Measurements from ENCODE around the gene USF2.
"Not testable (repeated sequence)": the region's sequence is repeated elsewhere in the genome, so short reads cannot be mapped to it uniquely, and the experiment has no call there.

Gene USF2

DNA sequence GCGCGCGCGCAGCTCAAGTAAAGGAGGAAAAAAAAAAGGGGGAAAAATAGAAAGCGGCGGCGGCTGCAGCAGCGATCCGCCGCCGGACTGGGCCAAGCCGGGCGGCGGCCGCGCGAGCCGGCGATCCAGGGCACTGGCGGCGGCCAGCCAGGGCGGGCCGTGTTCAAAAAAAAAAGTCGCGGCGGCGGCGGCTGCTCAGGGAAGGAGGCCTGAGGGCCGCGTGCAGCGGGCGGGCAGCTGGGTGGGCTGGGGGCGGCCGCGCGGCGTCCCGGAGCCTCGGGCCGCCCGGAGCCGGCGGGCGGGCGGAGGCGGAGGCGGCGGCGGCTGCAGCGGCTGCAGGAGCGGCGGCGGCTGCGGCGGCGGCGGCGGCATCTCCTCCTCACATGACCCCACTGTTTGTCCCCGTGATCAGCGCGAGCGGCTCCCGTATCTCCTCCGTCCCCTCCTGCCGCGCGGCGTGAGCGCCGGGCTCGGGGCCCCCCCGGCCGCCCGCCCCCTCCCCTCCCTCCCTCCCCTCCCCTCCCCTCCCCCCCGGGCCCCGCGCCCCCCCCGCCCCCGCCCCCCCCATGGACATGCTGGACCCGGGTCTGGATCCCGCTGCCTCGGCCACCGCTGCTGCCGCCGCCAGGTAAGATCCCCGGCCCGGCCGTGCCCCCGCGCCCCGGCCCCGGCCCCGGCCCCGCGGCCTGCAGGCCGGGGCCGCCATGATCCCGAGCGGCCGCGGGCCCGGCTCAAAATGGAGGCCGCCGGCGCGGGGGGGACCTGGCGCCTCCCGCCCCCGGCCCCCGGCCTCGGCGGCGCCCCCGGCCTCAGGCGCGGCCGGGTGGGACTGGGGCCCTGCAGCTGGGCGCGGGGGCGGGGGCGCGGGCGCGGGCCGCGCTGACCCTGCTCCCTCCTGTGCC is at the start of gene USF2:
TSS of gene USF2 (plus strand) at position 427 of the 902 bp plus-strand sequence. CDS start at position 567, 140 bp downstream.
- DNase-seq (ENCODE audit: low spot score) = peak; percentile 47

- no peak for DNase-seq (ENCODE audit: low spot score)
Observed at GRCh38 chr19:35219008-35219407, 49.8 kb upstream of the USF2 start.

GRCh38 chr19:35220315-35220921 is 48.3 kb upstream of the USF2 start:
- DNase-seq (ENCODE audit: low spot score) = no peak

- not testable (repeated sequence) for DNase-seq (ENCODE audit: low spot score)
Observed at GRCh38 chr19:35220973-35221590, 47.7 kb upstream of the USF2 start.

DNA sequence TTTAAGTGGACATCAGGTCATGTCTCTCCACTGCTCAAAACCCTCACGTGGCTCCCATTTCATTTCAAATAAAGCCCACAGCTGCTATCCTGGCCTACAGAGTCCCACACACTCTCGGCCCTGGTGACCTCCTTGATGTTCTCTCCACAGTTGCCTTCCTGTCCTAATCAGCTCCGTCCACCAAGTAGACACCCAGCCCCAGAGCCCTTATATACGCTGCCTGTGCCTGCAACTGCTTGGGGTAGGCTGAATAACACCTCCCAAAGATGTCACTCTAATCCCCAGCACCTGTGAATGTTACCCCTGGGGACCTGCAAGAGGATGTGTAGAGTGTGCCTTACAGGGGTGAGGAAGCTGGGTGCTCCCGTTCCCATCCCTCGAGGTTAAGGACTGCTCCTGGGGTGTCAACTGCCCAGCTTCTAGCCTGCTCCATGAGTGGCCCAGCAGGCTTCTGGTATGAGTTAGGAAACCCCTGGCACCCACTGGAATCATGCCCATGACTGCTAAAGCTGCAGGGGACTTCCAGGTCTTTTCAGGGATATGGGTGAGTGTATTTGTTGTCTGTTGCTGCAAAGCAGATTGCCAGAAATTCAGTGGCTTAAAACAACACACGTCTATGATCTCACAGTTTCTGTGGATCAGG is 46.3 kb upstream of the USF2 start:
- no peak for DNase-seq (ENCODE audit: low spot score)

- no peak for DNase-seq (ENCODE audit: low spot score)
Observed at GRCh38 chr19:35223084-35223790, 45.5 kb upstream of the USF2 start.

GRCh38 chr19:35223862-35224505 is 44.8 kb upstream of the USF2 start:
- DNase-seq (ENCODE audit: low spot score) = no peak

- DNase-seq (ENCODE audit: low spot score) = no peak
Observed at GRCh38 chr19:35224681-35225571, 43.8 kb upstream of the USF2 start.

GRCh38 chr19:35225951-35226350 is 42.8 kb upstream of the USF2 start:
- DNase-seq (ENCODE audit: low spot score) = no peak

DNA sequence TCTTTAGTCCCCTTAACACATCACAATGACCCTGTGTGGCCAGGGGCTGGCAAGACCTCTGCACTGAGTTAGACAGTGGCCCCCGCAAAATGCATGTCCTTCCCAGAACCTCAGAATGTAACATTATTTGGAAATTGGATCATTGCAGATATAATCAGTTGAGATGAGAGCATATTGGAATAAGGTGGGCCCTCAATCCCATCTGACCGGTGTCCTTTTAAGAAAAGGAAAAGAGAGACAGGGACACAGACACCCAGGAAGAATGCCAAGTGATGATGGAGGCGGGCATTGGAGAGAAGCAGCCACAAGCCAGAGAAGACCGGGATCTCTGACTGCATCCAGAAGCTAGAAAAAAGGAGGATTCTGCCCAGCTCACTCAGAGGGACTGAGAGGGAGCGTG is 42.0 kb upstream of the USF2 start:
- no peak for DNase-seq (ENCODE audit: low spot score)

- DNase-seq (ENCODE audit: low spot score) = no peak
Observed at GRCh38 chr19:35228177-35228930, 40.4 kb upstream of the USF2 start, which contains the start of gene FAM187B. Gene FAM187B (minus strand): TSS chr19:35228739. CDS start chr19:35228680, 59 bp downstream.

DNA sequence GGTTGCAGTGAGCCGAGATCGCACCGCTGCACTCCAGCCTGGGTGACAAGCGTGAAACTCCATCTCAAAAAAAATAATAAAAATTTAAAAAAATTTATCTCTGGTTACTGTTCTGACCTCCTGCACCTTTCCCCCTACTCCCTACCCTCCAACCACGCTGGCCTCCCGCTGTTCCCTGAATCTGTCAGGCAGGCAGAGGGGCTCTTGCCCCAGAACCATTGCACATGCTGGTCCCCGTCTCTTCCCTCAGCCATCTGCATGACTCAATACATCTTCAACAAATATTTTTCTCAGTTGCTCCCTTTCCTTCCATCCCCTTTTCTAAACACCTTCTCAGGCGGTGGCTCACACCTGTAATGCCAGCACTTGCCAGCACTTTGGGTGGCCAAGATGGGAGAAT is 39.2 kb upstream of the USF2 start:
- DNase-seq (ENCODE audit: low spot score) = no peak

DNA sequence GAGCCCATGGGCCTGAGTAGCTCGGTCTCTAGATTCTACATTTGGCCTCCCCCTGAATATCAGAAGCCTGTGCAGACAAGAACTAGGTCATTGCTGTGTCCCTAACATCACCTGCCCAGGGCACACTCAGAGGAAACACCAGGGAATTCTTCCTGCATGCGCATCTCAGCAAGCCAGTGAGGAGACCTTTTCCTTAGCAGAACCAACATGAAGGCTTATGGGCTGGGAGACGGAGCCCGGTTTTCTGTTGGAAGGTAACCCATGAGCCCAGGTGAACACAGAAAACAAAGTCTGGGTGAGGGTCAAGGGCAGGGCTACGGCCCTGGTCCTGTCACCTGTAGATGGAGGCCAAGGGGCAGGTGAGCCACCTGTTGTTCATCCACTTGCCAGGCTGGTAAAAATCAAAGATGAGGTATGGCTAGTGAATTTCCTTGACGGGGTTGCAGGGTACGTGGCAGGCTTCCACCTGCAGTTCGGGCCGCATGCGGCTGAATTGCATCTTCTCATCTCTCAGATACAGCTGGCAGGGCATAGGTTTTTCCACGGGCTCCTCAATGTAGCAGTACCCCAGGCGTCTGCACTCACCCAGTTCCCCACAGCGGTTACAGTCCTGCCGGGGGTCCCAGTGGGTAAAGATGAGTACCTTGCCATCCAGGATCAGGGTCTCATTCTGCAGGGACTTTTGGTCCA is 36.7 kb upstream of the USF2 start:
- DNase-seq (ENCODE audit: low spot score) = no peak

DNA sequence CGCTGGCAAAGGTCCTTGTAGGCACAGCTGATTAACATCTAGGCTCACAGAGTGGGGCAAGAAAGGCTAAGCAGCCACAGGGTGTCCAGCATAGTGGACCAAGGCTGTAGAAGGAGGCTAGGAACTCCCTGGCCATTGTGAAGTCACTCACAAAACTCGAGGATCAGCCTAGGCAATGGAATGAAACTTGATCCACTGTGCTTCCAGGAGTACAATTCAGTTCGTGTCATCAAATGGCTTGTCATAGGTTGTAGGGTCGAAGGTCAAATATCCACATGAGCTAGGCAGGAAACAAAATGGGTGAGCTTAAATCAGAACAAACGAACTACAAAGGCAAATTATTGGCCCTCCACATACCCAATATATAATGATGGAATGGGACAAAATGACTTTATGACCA is 35.9 kb upstream of the USF2 start:
- no peak for DNase-seq (ENCODE audit: low spot score)

GRCh38 chr19:35236638-35237400 is 31.9 kb upstream of the USF2 start:
- peak; percentile 6 for DNase-seq (ENCODE audit: low spot score)

DNA sequence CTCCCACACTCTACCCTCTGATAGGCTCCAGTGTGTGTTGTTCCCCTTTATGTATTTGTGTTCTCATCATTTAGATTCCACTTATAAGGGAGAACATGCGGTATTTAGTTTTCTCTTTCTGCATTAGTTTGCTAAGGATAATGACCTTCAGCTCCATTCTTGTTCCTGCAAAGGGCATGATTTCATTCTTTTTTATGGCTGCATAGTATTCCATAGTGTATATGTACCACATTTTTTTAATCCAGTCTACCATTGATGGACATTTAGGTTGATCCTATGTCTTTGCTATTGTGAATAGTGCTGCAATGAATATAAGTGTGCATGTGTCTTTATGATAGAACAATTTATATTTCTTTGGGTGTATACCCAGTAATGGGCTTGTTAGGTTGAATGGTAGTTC is 29.2 kb upstream of the USF2 start:
- not testable (repeated sequence) for DNase-seq (ENCODE audit: low spot score)

DNA sequence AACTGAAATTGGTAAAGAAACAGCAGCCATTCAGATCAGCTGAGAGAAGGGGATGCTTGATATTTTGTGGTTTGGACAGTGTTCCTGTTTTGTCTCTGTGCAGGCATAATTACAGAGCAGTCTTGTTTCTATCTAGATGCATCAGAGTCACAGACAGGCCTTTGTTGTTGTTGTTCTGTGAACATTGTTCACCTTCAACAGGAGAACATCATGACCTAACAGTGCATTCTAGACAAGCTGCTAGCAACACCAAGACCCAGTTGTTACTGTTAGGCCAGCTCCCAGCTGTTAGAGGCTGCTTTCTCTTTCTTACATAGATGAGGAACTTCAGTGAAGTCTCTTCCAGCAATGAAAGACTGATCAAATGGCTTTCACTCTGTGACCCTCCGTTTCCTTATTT is 28.4 kb upstream of the USF2 start:
- DNase-seq (ENCODE audit: low spot score) = no peak

GRCh38 chr19:35241417-35241816 is 27.3 kb upstream of the USF2 start:
- DNase-seq (ENCODE audit: low spot score) = no peak
